Erythroblast (primary cell): ENCODE data around the gene TRIM27.
"Not testable (repeated sequence)": the region's sequence is repeated elsewhere in the genome, so short reads cannot be mapped to it uniquely, and the experiment has no call there.

Experiments
- DNase-seq, 2 experiments: peaks; one replicate each; lab custom pipeline; 2025; lab: John Stamatoyannopoulos, UW
- GATA1 ChIP-seq: IDR thresholded peaks from 2 replicates; pipeline ENCODE4 v1.6.1; 2011; ENCODE audit warnings: low read depth, mild to moderate bottlenecking, control low read depth, low read length, moderate library complexity
- POLR2A ChIP-seq: IDR thresholded peaks from 2 replicates; pipeline ENCODE4 v1.6.1; 2011; ENCODE audit warnings: mild to moderate bottlenecking, low read length

The TRIM27 gene

GRCh38 chr6:28895131-28895812 is 28.5 kb downstream of the TRIM27 start:
- TF ChIP-seq GATA1 (no peak), POLR2A (peak; percentile 91)
- DNase-seq, result peak; percentile 96 to 97

- TF ChIP-seq GATA1 (no peak), POLR2A (no peak)
Measured at GRCh38 chr6:28893172-28893799, 30.5 kb downstream of the TRIM27 start.

GRCh38 chr6:28892525-28892924 is 31.3 kb downstream of the TRIM27 start:
- no peak for TF ChIP-seq POLR2A
- no peak for TF ChIP-seq GATA1
- peak in 1 of 2 experiments; percentile 36 for DNase-seq

More at GRCh38 chr6:28893172-28893799, 30.5 kb downstream of the TRIM27 start:
- no peak for DNase-seq

- TF ChIP-seq POLR2A (no peak), GATA1 (no peak)
- no peak for DNase-seq
Measured at GRCh38 chr6:28887796-28888496, 35.8 kb downstream of the TRIM27 start.

GRCh38 chr6:28886079-28886439 is 37.7 kb downstream of the TRIM27 start:
- TF ChIP-seq POLR2A (peak; percentile 45), GATA1 (no peak)

GRCh38 chr6:28884423-28885131 is 39.2 kb downstream of the TRIM27 start:
- peak; percentile 86 for TF ChIP-seq POLR2A
- TF ChIP-seq GATA1, result no peak
- DNase-seq, result peak; percentile 66 to 71

More at GRCh38 chr6:28886079-28886439, 37.7 kb downstream of the TRIM27 start:
- DNase-seq, result no peak

GRCh38 chr6:28880894-28881780 is 42.6 kb downstream of the TRIM27 start:
- DNase-seq, result peak; percentile 88 to 93
- TF ChIP-seq GATA1 (no peak), POLR2A (no peak)

GRCh38 chr6:28880519-28880893 is 43.3 kb downstream of the TRIM27 start:
- no peak for DNase-seq
- TF ChIP-seq POLR2A, result no peak
- TF ChIP-seq GATA1, result no peak

GRCh38 chr6:28876710-28877109 is 47.1 kb downstream of the TRIM27 start:
- no peak for TF ChIP-seq POLR2A
- no peak for TF ChIP-seq GATA1

GRCh38 chr6:28875191-28875747 is 48.5 kb downstream of the TRIM27 start:
- no peak for TF ChIP-seq GATA1
- no peak for TF ChIP-seq POLR2A

More at GRCh38 chr6:28876710-28877109, 47.1 kb downstream of the TRIM27 start:
- DNase-seq, result no peak

GRCh38 chr6:28872157-28872817 is 51.5 kb downstream of the TRIM27 start:
- DNase-seq, result not testable (repeated sequence)

More at GRCh38 chr6:28875191-28875747, 48.5 kb downstream of the TRIM27 start:
- no peak for DNase-seq
